Measurements from ENCODE around the gene HLCS. TPM values are rescaled to one million over a fixed set of nuclear protein-coding genes. Genes with fewer than 3 reads are reported as not detected.
A peak's percentile ranks its signal among the peaks of the same experiment; 100 is the strongest.

Gene HLCS
- total RNA-seq, 1 donor from 2014 or later: 25.0 TPM

DNA sequence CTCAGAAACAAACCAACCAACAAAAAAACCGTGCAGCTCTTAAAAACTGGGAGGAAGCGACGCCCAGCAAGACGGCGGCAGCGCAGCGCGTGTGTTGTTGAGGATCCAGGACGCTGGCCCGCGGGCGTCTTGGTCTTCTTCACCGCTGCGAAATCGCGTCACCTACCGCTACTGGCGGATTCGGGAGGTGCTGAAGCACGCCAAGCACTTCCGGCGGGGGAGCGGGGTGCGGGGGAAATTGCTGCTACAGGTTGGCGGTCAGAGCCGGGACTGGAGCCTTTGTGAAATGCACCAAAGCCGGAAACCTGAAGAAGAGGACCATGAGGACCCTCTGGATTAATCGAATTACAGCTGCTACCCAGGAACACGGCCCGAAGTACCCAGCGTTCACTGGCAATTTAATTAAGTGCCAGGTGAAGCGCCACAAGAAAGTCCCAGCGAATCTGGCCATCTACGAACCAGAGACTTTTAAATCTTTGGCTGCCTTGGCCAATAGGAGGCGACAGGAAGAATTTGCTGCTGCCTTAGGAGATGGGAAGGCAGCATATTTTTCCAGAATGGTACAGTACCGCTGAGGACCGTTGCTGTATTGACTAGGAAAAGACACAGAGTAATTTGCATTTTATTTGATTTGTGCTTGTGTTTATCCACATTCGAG lies 28.2 kb upstream of the HLCS start:
- H3K9me3 Mint-ChIP-seq: no peaks in the 10 kb centered on the region
- Histone ChIP-seq H3K27ac (no peak overlapping the region), H3K4me3 (no peak overlapping the region), H3K9ac (no peak overlapping the region), H3K9me3 (ENCODE audit: low read depth) (no peaks in the 10 kb centered on the region), H3K79me2 (ENCODE audit: low read depth) (no peaks in the 10 kb centered on the region), H3F3A (ENCODE audit: low read depth) (peaks cover 19% of the 10 kb centered on the region), H4K20me1 (ENCODE audit: low read depth) (no peaks in the 10 kb centered on the region), H3K36me3 (no peaks in the 10 kb centered on the region), H3K4me2 (no peak overlapping the region), H3K4me1 (peaks cover 16% of the 10 kb centered on the region), H3K27me3 (no peaks in the 10 kb centered on the region), H2AFZ (replicated peaks) (no peak overlapping the region)
- peak; percentile 27 for DNase-seq (ENCODE audit: low spot score)
- H3K4me3 Mint-ChIP-seq: no peak overlapping the region
- no peaks in the 10 kb centered on the region for H3K36me3 Mint-ChIP-seq
- H3K27ac Mint-ChIP-seq: no peak overlapping the region
- peaks cover 7% of the 10 kb centered on the region for H3K27me3 Mint-ChIP-seq (ENCODE audit: insufficient read depth, low read depth)
- H3K4me1 Mint-ChIP-seq: peaks cover 11% of the 10 kb centered on the region
- no peak for TF ChIP-seq EZH2 (IDR thresholded peaks at IDR 0.05)

DNA sequence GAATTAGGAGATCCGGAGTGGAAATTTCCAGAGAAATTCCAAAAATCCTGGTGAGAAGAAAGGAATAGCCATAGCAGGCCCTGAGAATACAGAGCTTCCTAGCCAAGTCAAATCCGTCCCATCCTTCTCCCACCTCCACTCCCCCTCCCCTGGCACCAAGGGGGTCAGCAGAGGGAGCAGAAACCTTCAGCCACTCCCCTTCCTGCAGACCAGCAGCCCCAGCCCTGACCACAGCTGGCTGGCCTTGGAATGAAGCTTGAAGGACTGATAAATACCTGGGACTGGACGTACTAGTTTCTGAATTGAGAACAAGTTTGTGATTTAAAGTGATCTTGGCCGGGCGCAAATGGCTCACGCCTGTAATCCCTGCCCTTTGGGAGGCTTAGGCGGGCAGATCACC lies 26.2 kb upstream of the HLCS start:
- Histone ChIP-seq H3K4me2 (no peak overlapping the region), H3K4me1 (peaks cover 16% of the 10 kb centered on the region), H2AFZ (replicated peaks) (no peak overlapping the region), H4K20me1 (ENCODE audit: low read depth) (no peaks in the 10 kb centered on the region), H3K27me3 (no peaks in the 10 kb centered on the region), H3K27ac (no peak overlapping the region), H3F3A (ENCODE audit: low read depth) (peaks cover 26% of the 10 kb centered on the region), H3K79me2 (ENCODE audit: low read depth) (no peaks in the 10 kb centered on the region), H3K4me3 (no peak overlapping the region), H3K36me3 (no peaks in the 10 kb centered on the region), H3K9me3 (ENCODE audit: low read depth) (no peaks in the 10 kb centered on the region), H3K9ac (no peak overlapping the region)
- H3K4me1 Mint-ChIP-seq: peaks cover 18% of the 10 kb centered on the region
- no peak for TF ChIP-seq EZH2 (IDR thresholded peaks at IDR 0.05)
- TF ChIP-seq EZH2phosphoT487 (IDR thresholded peaks at IDR 0.05): no peak
- TF ChIP-seq, protein P1, sequence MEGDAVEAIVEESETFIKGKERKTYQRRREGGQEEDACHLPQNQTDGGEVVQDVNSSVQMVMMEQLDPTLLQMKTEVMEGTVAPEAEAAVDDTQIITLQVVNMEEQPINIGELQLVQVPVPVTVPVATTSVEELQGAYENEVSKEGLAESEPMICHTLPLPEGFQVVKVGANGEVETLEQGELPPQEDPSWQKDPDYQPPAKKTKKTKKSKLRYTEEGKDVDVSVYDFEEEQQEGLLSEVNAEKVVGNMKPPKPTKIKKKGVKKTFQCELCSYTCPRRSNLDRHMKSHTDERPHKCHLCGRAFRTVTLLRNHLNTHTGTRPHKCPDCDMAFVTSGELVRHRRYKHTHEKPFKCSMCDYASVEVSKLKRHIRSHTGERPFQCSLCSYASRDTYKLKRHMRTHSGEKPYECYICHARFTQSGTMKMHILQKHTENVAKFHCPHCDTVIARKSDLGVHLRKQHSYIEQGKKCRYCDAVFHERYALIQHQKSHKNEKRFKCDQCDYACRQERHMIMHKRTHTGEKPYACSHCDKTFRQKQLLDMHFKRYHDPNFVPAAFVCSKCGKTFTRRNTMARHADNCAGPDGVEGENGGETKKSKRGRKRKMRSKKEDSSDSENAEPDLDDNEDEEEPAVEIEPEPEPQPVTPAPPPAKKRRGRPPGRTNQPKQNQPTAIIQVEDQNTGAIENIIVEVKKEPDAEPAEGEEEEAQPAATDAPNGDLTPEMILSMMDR (IDR thresholded peaks at IDR 0.05): no peak
- no peaks in the 10 kb centered on the region for H3K9me3 Mint-ChIP-seq
- no peak overlapping the region for H3K27ac Mint-ChIP-seq
- no peak overlapping the region for H3K4me3 Mint-ChIP-seq
- H3K27me3 Mint-ChIP-seq (ENCODE audit: insufficient read depth, low read depth): peaks cover 7% of the 10 kb centered on the region
- H3K36me3 Mint-ChIP-seq: peaks cover 3% of the 10 kb centered on the region
- DNase-seq (ENCODE audit: low spot score): no peak

DNA sequence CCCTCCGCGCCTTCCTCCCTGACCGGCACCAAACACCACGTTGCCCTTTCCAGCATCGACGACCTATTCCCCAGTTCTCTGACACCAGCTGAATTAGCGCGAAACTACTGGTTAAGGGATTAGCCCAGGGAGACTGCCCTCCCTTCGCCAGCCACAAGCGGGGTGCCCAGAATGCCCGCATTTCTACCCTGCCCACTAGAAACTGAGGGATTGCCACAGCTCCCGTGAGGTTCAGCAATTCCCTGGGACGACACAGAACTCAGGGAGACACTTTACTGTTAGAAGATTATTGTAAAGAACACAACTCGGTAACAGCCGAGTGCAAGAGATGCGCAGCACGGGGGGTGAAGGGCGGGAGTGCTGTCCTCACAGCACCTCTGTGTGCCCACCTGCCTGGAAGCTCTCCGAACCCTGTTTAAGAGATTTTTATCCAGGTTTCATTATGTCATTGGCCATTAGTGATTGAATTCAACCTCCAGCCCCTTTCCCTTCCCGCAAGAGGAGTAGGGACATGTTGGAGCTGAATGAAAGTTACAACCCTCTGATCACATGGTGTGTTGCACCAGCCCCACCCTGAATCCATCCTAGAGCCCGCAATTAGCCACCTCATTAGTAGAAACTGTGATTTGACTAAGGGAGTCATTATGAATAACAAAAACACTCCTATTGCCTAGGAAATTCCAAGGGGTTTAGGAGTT lies 24.2 kb upstream of the HLCS start:
- Mint-ChIP-seq H3K9me3 (peaks cover 12% of the 10 kb centered on the region), H3K4me1 (peaks cover 18% of the 10 kb centered on the region), H3K4me3 (peak overlapping the region; percentile 89), H3K27me3 (ENCODE audit: insufficient read depth, low read depth) (peaks cover 7% of the 10 kb centered on the region), H3K36me3 (peaks cover 11% of the 10 kb centered on the region), H3K27ac (peak overlapping the region; percentile 98)
- Histone ChIP-seq H3K79me2 (ENCODE audit: low read depth) (no peaks in the 10 kb centered on the region), H3K9ac (no peak overlapping the region), H3K36me3 (no peaks in the 10 kb centered on the region), H3K27ac (peak overlapping the region; percentile 66), H4K20me1 (ENCODE audit: low read depth) (no peaks in the 10 kb centered on the region), H3K9me3 (ENCODE audit: low read depth) (no peaks in the 10 kb centered on the region), H3F3A (ENCODE audit: low read depth) (peaks cover 26% of the 10 kb centered on the region), H3K4me3 (peak overlapping the region; percentile 53), H3K27me3 (no peaks in the 10 kb centered on the region), H3K4me1 (peaks cover 16% of the 10 kb centered on the region), H2AFZ (replicated peaks) (peak overlapping the region; percentile 75), H3K4me2 (peak overlapping the region; percentile 62)
- TF ChIP-seq EZH2phosphoT487 (IDR thresholded peaks at IDR 0.05) (peak; percentile 21), EZH2 (IDR thresholded peaks at IDR 0.05) (peak; percentile 57)
- TF ChIP-seq, protein P1 (IDR thresholded peaks at IDR 0.05): no peak
- no peak for DNase-seq (ENCODE audit: low spot score)
